Activated naive CD8-positive, alpha-beta T cell treated with anti-CD3 and anti-CD28 coated beads, Interleukin-2, amount 10 ng/mL, durations not matched to agents 7 days and 5 days (primary cell): ENCODE data around the gene PLA2G4A. TPM values are rescaled to one million over a fixed set of nuclear protein-coding genes. Genes with fewer than 3 reads are reported as not detected.

Source experiments
- ATAC-seq: fragments of 150-1000 bp; cut with Tn5 transposase; one replicate; pipeline ENCODE4 v1.10.0; 2021; ENCODE audit warnings: low read depth, moderate library complexity
- POLR2A ChIA-PET: fragments of 350-600 bp; sonication (Branson Sonifier 250); formaldehyde crosslinking; loops from one replicate; lab custom pipeline; 2021; ENCODE audit warnings: antibody characterized with exemption; lab: Charles Lee
- DNase-seq: peaks from one replicate; pipeline ENCODE4 v3.0.0; 2021
- H3K27ac Mint-ChIP-seq: one replicate; pipeline ENCODE4 v1.8.0; 2022; ENCODE audit warnings: mild to moderate bottlenecking, mixed read lengths
- H3K27me3 Mint-ChIP-seq: one replicate; pipeline ENCODE4 v1.8.0; 2022; ENCODE audit warnings: mild to moderate bottlenecking, moderate library complexity, mixed read lengths
- H3K36me3 Mint-ChIP-seq: one replicate; pipeline ENCODE4 v1.8.0; 2021; ENCODE audit warnings: mild to moderate bottlenecking, mixed read lengths
- H3K4me1 Mint-ChIP-seq: one replicate; pipeline ENCODE4 v1.8.0; 2021; ENCODE audit warnings: mixed read lengths
- H3K4me3 Mint-ChIP-seq: one replicate; pipeline ENCODE4 v1.8.0; 2022; ENCODE audit warnings: mild to moderate bottlenecking, moderate library complexity, mixed read lengths
- H3K9me3 Mint-ChIP-seq: one replicate; pipeline ENCODE4 v1.8.0; 2021; ENCODE audit warnings: mixed read lengths
- total RNA-seq, 2 experiments: library from RNA; stranded (reverse); gene quantifications; one replicate each; pipeline ENCODE4 v1.2.3, GENCODE V29; 2021

Gene PLA2G4A
- total RNA-seq, 2 experiments from 2014 or later: 0.19 to 0.28 TPM

DNA sequence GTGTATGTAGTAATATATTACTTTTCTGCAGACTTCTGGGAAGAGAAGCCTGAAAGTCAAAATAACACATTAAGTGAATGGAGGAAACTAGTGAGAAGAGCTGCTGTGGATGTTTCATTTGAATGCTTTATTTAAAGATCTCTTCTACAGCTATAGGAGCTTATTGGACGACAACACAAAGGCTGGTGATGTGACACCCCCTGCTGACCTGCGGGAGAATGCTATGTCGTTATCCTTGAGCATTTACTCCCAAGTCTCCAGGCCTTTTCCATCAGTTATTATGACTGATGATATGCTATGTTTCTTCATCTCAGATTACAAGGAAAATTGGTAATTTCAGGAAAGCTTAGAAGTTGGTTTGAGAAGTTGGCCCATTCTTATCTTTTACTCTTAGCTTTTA is 22.3 kb upstream of the PLA2G4A start:
- Mint-ChIP-seq H3K27me3 (no peaks in the 10 kb centered on the region), H3K27ac (no peak overlapping the region), H3K4me1 (no peaks in the 10 kb centered on the region), H3K9me3 (no peaks in the 10 kb centered on the region), H3K4me3 (no peak overlapping the region), H3K36me3 (no peaks in the 10 kb centered on the region)
- POLR2A ChIA-PET: no interaction called here
- DNase-seq (no peak), ATAC-seq (no peak)

DNA sequence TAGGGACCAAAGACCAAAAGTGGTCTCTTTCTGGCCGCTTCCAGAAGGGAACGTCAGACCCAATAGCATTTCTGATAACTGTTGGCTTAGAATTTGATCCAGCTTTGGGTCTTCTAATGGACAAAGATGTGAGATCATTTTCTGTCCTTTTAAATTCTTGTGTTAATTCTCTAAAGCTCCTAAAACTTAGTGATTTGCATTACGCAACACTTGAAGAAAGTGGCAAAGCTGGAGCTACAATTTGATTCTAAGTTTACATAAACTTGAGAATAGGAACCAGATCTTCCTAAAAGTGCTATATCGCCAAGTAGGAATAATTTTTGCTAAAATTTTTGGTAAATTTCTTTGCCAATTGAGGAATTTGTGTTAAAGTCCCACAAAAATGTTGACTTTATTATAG is 21.6 kb upstream of the PLA2G4A start:
- Mint-ChIP-seq H3K27me3 (no peaks in the 10 kb centered on the region), H3K36me3 (no peaks in the 10 kb centered on the region), H3K4me1 (no peaks in the 10 kb centered on the region), H3K27ac (no peak overlapping the region), H3K4me3 (no peak overlapping the region), H3K9me3 (no peaks in the 10 kb centered on the region)
- POLR2A ChIA-PET: no interaction called here
- ATAC-seq (no peak), DNase-seq (no peak)

GRCh38 chr1:186811892-186812291 is 16.9 kb upstream of the PLA2G4A start:
- H3K9me3 Mint-ChIP-seq: no peaks in the 10 kb centered on the region
- no peaks in the 10 kb centered on the region for H3K27me3 Mint-ChIP-seq
- H3K27ac Mint-ChIP-seq: no peak overlapping the region
- POLR2A ChIA-PET: no interaction called here
- no peak overlapping the region for H3K4me3 Mint-ChIP-seq
- H3K4me1 Mint-ChIP-seq: no peaks in the 10 kb centered on the region
- no peak for ATAC-seq
- no peaks in the 10 kb centered on the region for H3K36me3 Mint-ChIP-seq
- no peak for DNase-seq

GRCh38 chr1:186812570-186812969 is 16.2 kb upstream of the PLA2G4A start:
- no peak overlapping the region for H3K4me3 Mint-ChIP-seq
- POLR2A ChIA-PET: no interaction called here
- DNase-seq (no peak), ATAC-seq (no peak)
- H3K27ac Mint-ChIP-seq: no peak overlapping the region
- H3K36me3 Mint-ChIP-seq: no peaks in the 10 kb centered on the region
- H3K4me1 Mint-ChIP-seq: no peaks in the 10 kb centered on the region
- H3K9me3 Mint-ChIP-seq: no peaks in the 10 kb centered on the region
- H3K27me3 Mint-ChIP-seq: no peaks in the 10 kb centered on the region

DNA sequence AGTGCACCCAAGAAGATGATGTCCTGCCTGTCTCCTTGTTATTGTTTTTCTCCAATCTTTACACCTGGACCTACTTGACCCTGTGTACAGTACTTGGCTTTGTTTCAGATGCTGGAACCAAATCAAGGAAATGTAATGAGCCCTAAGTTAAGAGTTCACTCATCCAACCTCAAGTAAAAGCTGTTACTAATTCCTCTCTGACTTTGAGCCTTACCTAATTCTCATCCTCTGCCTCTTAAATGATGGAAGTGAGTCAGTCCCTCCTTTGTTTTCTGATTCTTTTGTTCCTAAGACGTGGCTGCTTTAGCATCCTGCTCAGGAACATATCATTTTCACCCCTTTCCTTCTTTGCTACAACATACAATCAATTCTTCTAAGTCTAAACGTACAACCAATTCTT is 15.3 kb upstream of the PLA2G4A start:
- Mint-ChIP-seq H3K36me3 (no peaks in the 10 kb centered on the region), H3K4me1 (no peaks in the 10 kb centered on the region), H3K9me3 (no peaks in the 10 kb centered on the region), H3K27me3 (no peaks in the 10 kb centered on the region), H3K27ac (no peak overlapping the region), H3K4me3 (no peak overlapping the region)
- ATAC-seq: no peak
- POLR2A ChIA-PET: no interaction called here
- no peak for DNase-seq

- H3K27me3 Mint-ChIP-seq: peaks cover 2% of the 10 kb centered on the region
- ATAC-seq: no peak
- POLR2A ChIA-PET: no interaction called here
- H3K9me3 Mint-ChIP-seq: no peaks in the 10 kb centered on the region
- H3K4me1 Mint-ChIP-seq: no peaks in the 10 kb centered on the region
- H3K27ac Mint-ChIP-seq: no peak overlapping the region
- no peaks in the 10 kb centered on the region for H3K36me3 Mint-ChIP-seq
- H3K4me3 Mint-ChIP-seq: no peak overlapping the region
- no peak for DNase-seq
These were observed 9.6 kb upstream of the PLA2G4A start for GRCh38 chr1:186819126-186819525.

DNA sequence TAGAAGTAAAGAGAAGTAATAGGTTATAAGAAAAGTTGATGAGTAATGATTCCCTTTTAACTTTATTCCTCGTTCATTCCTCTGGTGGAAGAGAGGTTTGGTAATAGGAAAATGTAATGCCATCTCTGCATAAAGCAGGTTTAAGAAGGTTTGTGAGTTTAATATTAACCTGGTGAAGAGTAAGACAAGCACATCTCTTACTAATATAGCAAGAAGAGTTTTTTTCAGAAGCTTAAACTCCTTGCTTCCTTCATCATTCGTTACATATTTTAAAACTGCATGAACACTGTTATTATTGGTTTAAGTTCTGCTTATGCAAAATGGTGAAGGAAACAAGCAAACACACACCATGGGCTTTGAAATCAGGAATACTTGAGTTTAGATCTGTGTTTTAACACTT is 9.2 kb upstream of the PLA2G4A start:
- H3K9me3 Mint-ChIP-seq: no peaks in the 10 kb centered on the region
- no peak overlapping the region for H3K27ac Mint-ChIP-seq
- peaks cover 2% of the 10 kb centered on the region for H3K27me3 Mint-ChIP-seq
- ATAC-seq: no peak
- no peaks in the 10 kb centered on the region for H3K4me1 Mint-ChIP-seq
- no peak for DNase-seq
- POLR2A ChIA-PET: no interaction called here
- H3K4me3 Mint-ChIP-seq: no peak overlapping the region
- H3K36me3 Mint-ChIP-seq: no peaks in the 10 kb centered on the region

GRCh38 chr1:186829686-186830587 is 1.2 kb downstream of the PLA2G4A start:
- peaks cover 5% of the 10 kb centered on the region for H3K4me1 Mint-ChIP-seq
- H3K4me3 Mint-ChIP-seq: no peak overlapping the region
- ATAC-seq: no peak
- no peaks in the 10 kb centered on the region for H3K9me3 Mint-ChIP-seq
- no peaks in the 10 kb centered on the region for H3K36me3 Mint-ChIP-seq
- H3K27me3 Mint-ChIP-seq: peaks cover 23% of the 10 kb centered on the region
- no peak overlapping the region for H3K27ac Mint-ChIP-seq
- POLR2A ChIA-PET: no interaction called here
- no peak for DNase-seq

GRCh38 chr1:186831168-186831567 is 2.4 kb downstream of the PLA2G4A start:
- Mint-ChIP-seq H3K27me3 (peaks cover 23% of the 10 kb centered on the region), H3K9me3 (no peaks in the 10 kb centered on the region), H3K4me1 (peaks cover 5% of the 10 kb centered on the region), H3K36me3 (no peaks in the 10 kb centered on the region), H3K4me3 (no peak overlapping the region), H3K27ac (no peak overlapping the region)
- POLR2A ChIA-PET: no interaction called here
- DNase-seq (no peak), ATAC-seq (no peak)

GRCh38 chr1:186834399-186834958 is 5.7 kb downstream of the PLA2G4A start:
- ATAC-seq (no peak), DNase-seq (no peak)
- Mint-ChIP-seq H3K4me1 (no peaks in the 10 kb centered on the region), H3K9me3 (no peaks in the 10 kb centered on the region), H3K27me3 (peaks cover 15% of the 10 kb centered on the region), H3K27ac (no peak overlapping the region), H3K36me3 (no peaks in the 10 kb centered on the region), H3K4me3 (no peak overlapping the region)
- POLR2A ChIA-PET: no interaction called here

DNA sequence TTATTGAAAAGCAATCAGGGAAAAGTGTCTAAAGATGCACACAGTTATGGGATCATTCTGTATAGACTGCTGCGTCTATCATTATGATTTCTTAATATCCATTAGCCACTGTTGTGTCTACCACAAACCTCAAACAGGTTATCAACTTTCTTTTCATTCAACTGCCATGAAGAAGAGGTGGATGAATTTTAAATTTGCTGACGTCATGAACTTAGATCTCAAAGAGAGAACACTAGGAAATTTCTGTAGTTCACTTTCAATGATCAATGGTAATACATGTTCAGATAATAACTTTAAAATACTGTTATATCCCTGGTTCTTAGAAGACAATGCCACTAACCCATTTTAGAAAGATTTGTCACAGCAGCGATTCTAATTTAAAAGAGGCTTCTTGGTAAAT is 6.7 kb downstream of the PLA2G4A start:
- Mint-ChIP-seq H3K4me1 (no peaks in the 10 kb centered on the region), H3K36me3 (no peaks in the 10 kb centered on the region), H3K27me3 (peaks cover 6% of the 10 kb centered on the region), H3K27ac (no peak overlapping the region), H3K4me3 (no peak overlapping the region), H3K9me3 (no peaks in the 10 kb centered on the region)
- DNase-seq (no peak), ATAC-seq (no peak)
- POLR2A ChIA-PET: no interaction called here

DNA sequence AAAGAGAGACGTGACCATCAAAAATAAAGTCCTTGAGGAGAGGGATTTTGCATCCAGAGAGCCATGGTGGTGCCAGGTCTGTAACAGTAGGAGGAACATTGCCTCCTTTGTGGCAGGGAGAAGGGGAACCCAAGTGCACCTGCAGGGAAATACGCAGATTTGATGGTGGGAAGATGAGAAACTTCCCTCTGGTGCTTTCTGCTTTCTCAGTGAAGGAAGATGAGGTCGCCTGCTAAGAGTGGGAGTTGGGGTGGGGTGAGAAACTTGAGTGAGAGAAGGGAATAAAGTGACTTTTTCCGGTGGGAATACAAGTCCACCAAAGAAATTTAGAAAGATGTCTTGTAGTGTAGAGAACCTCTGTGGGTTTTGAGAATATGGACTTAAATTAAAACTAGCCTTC is 9.1 kb downstream of the PLA2G4A start:
- H3K36me3 Mint-ChIP-seq: no peaks in the 10 kb centered on the region
- DNase-seq (no peak), ATAC-seq (no peak)
- no peak overlapping the region for H3K27ac Mint-ChIP-seq
- H3K27me3 Mint-ChIP-seq: no peaks in the 10 kb centered on the region
- H3K9me3 Mint-ChIP-seq: no peaks in the 10 kb centered on the region
- POLR2A ChIA-PET: no interaction called here
- no peaks in the 10 kb centered on the region for H3K4me1 Mint-ChIP-seq
- no peak overlapping the region for H3K4me3 Mint-ChIP-seq

GRCh38 chr1:186838380-186839040 is 9.8 kb downstream of the PLA2G4A start:
- no peak for ATAC-seq
- Mint-ChIP-seq H3K4me1 (no peaks in the 10 kb centered on the region), H3K4me3 (no peak overlapping the region), H3K9me3 (no peaks in the 10 kb centered on the region), H3K27me3 (no peaks in the 10 kb centered on the region), H3K36me3 (no peaks in the 10 kb centered on the region), H3K27ac (no peak overlapping the region)
- DNase-seq: no peak
- POLR2A ChIA-PET: no interaction called here

- POLR2A ChIA-PET: no interaction called here
- no peaks in the 10 kb centered on the region for H3K9me3 Mint-ChIP-seq
These were observed 10.3 kb downstream of the PLA2G4A start for GRCh38 chr1:186839041-186839400.

More at GRCh38 chr1:186839041-186839400, 10.3 kb downstream of the PLA2G4A start:
- Mint-ChIP-seq H3K27me3 (no peaks in the 10 kb centered on the region), H3K27ac (no peak overlapping the region), H3K36me3 (no peaks in the 10 kb centered on the region), H3K4me3 (no peak overlapping the region), H3K4me1 (no peaks in the 10 kb centered on the region)
- ATAC-seq: no peak
- DNase-seq: no peak
